CD14-positive monocyte (primary cell): ENCODE measurements around the gene FAM50B. TPM values are rescaled to one million over a fixed set of nuclear protein-coding genes. Genes with fewer than 3 reads are reported as not detected.

Source experiments
- DNase-seq, 3 donors: peaks; one replicate each; pipeline ENCODE4 v3.0.0-alpha.2; 2011 to 2022
- H2AFZ ChIP-seq: 2 replicates; pipeline ENCODE4 v1.6.0; 2012; ENCODE audit warnings: mild to moderate bottlenecking, low read depth, low read length, inconsistent platforms; ENCODE audit not compliant: insufficient read depth, poor library complexity, severe bottlenecking
- H3K27ac ChIP-seq, 2 donors: 1 replicate in 1 of 2; 2 replicates in 1 of 2; pipeline ENCODE4 v1.5.1; 2012 to 2013; ENCODE audit warnings: low read length in 2 of 2, control low read depth in 1 of 2, inconsistent platforms in 1 of 2, low read depth in 1 of 2, mild to moderate bottlenecking in 1 of 2
- H3K27me3 ChIP-seq, 2 donors: one replicate each; pipeline versions ENCODE4 v1.6.0 to v1.6.1; 2011 to 2013; ENCODE audit warnings: low read length in 2 of 2; ENCODE audit not compliant: control insufficient read depth in 2 of 2, insufficient read depth in 2 of 2
- H3K36me3 ChIP-seq, 2 donors: replicated peaks in 1 of 2; 1 replicate in 1 of 2; 2 replicates in 1 of 2; pipeline versions ENCODE4 v1.5.1 to v1.6.1; 2012 to 2013; ENCODE audit warnings: low read length in 2 of 2, control low read depth in 1 of 2, inconsistent platforms in 1 of 2, mild to moderate bottlenecking in 1 of 2; ENCODE audit not compliant: insufficient read depth in 2 of 2, control insufficient read depth in 1 of 2
- H3K4me1 ChIP-seq, 2 donors: 1 replicate in 1 of 2; 2 replicates in 1 of 2; pipeline versions ENCODE4 v1.5.1 to v1.6.1; 2012 to 2013; ENCODE audit warnings: low read length in 2 of 2, control low read depth in 1 of 2, inconsistent platforms in 1 of 2, mild to moderate bottlenecking in 1 of 2, moderate library complexity in 1 of 2; ENCODE audit not compliant: insufficient read depth in 2 of 2, control insufficient read depth in 1 of 2
- H3K4me2 ChIP-seq: replicated peaks from 2 replicates; pipeline ENCODE3; 2012; ENCODE audit warnings: low read length, moderate library complexity, mild to moderate bottlenecking; ENCODE audit not compliant: poor library complexity, severe bottlenecking; ENCODE audit errors: extremely low read depth
- H3K4me3 ChIP-seq, 3 experiments: fragments of 200-600 bp in 1 of 3; sonication (generic) in 1 of 3; replicated peaks in 1 of 3; 1 replicate in 2 of 3; 2 replicates in 1 of 3; pipeline ENCODE4 v1.5.1; 2011 to 2013; ENCODE audit warnings: low read length in 3 of 3, mild to moderate bottlenecking in 3 of 3, control low read depth in 2 of 3, low read depth in 2 of 3, inconsistent platforms in 1 of 3, moderate library complexity in 1 of 3
- H3K79me2 ChIP-seq: 2 replicates; pipeline ENCODE4 v1.6.0; 2012; ENCODE audit warnings: mild to moderate bottlenecking, control low read depth, inconsistent platforms, low read length, moderate library complexity; ENCODE audit not compliant: insufficient read depth
- H3K9ac ChIP-seq: 2 replicates; pipeline ENCODE4 v1.6.0; 2017; ENCODE audit warnings: low read length, mild to moderate bottlenecking; ENCODE audit not compliant: insufficient read depth, poor library complexity, severe bottlenecking
- H3K9me3 ChIP-seq, 2 donors: replicated peaks in 1 of 2; 1 replicate in 1 of 2; 2 replicates in 1 of 2; pipeline versions ENCODE4 v1.5.1 to v1.6.1; 2012 to 2013; ENCODE audit warnings: low read length in 2 of 2, control low read depth in 1 of 2; ENCODE audit not compliant: control insufficient read depth in 1 of 2, insufficient read depth in 1 of 2
- H4K20me1 ChIP-seq: 2 replicates; pipeline ENCODE4 v1.6.0; 2012; ENCODE audit warnings: mild to moderate bottlenecking, low read length, control low read depth, moderate library complexity; ENCODE audit not compliant: insufficient read depth
- H3K27ac Mint-ChIP-seq, 7 donors: one replicate each; pipeline ENCODE4 v1.8.0; 2020; ENCODE audit warnings: mild to moderate bottlenecking in 7 of 7, mixed read lengths in 7 of 7, moderate library complexity in 6 of 7, inconsistent platforms in 2 of 7
- H3K27me3 Mint-ChIP-seq, 3 donors: one replicate each; pipeline ENCODE4 v1.8.0; 2021 to 2022; ENCODE audit warnings: low read depth in 3 of 3, mild to moderate bottlenecking in 3 of 3, mixed read lengths in 3 of 3, moderate library complexity in 3 of 3, inconsistent platforms in 1 of 3
- H3K36me3 Mint-ChIP-seq, 2 donors: one replicate each; pipeline ENCODE4 v1.8.0; 2020; ENCODE audit warnings: mixed read lengths in 2 of 2, inconsistent platforms in 1 of 2, mild to moderate bottlenecking in 1 of 2
- H3K4me1 Mint-ChIP-seq: one replicate; pipeline ENCODE4 v1.8.0; 2020; ENCODE audit warnings: mild to moderate bottlenecking, mixed read lengths
- H3K4me3 Mint-ChIP-seq, 2 donors: one replicate each; pipeline ENCODE4 v1.8.0; 2020; ENCODE audit warnings: mild to moderate bottlenecking in 2 of 2, mixed read lengths in 2 of 2, moderate library complexity in 1 of 2
- H3K9me3 Mint-ChIP-seq, 7 donors: one replicate each; pipeline ENCODE4 v1.8.0; 2020 to 2022; ENCODE audit warnings: mixed read lengths in 7 of 7, mild to moderate bottlenecking in 6 of 7, moderate library complexity in 6 of 7, inconsistent platforms in 2 of 7
- WGBS: methylation state at CpG from one replicate; pipeline ENCODE4 v1.1.5; 2013; ENCODE audit warnings: missing lambda C conversion rate; ENCODE audit not compliant: insufficient coverage; 5-methylcytosine and 5-hydroxymethylcytosine counted together
- intact Hi-C, 2 donors: fragments of 100-400 bp; cut with micrococcal nuclease; formaldehyde crosslinking; loops; one replicate each; pipeline versions ENCODE4 v1.15.0 to v1.15.1; 2023
- polyA plus RNA-seq, 3 donors: library from polyadenylated mRNA; depleted of rRNA in 1 of 3; unstranded in 2 of 3; stranded (reverse) in 1 of 3; fragments of 300-500 nt in 2 of 3; fragments of >200 nt in 1 of 3; fragmentation: Illumina TruSeq in 2 of 3; gene quantifications; 1 replicate in 2 of 3; 2 replicates in 1 of 3; pipeline ENCODE4 v1.2.3, GENCODE V29; 2012 to 2021
- TF ChIP-seq, protein P1 (sequence below): fragments of 200-600 bp; IDR thresholded peaks from one replicate; pipeline ENCODE4 v1.8.0; 2022; ENCODE audit warnings: antibody characterized with exemption, mild to moderate bottlenecking

FAM50B gene
- polyA plus RNA-seq, 3 donors = 1.8 to 3.3 (median 3.0) TPM

GRCh38 chr6:3899061-3899460 lies 49.9 kb downstream of the FAM50B start:
- H3K4me3 ChIP-seq = no peak overlapping the region
- H2AFZ ChIP-seq = no peak overlapping the region
- H3K36me3 ChIP-seq = no peaks in the 10 kb centered on the region
- Mint-ChIP-seq H3K36me3 (no peaks in the 10 kb centered on the region), H3K4me1 (peaks cover 12% of the 10 kb centered on the region), H3K27ac (peak overlapping the region in 1 of 7 donors; percentile 48), H3K27me3 (peaks cover under 1 to 6% (median 5%) of the 10 kb centered on the region in 3 donors), H3K4me3 (no peak overlapping the region), H3K9me3 (no peaks in the 10 kb centered on the region)
- no peaks in the 10 kb centered on the region for H4K20me1 ChIP-seq
- no peak for DNase-seq
- no peaks in the 10 kb centered on the region for H3K9me3 ChIP-seq
- no peaks in the 10 kb centered on the region for H3K27me3 ChIP-seq
- H3K4me1 ChIP-seq = peaks cover 10% of the 10 kb centered on the region in 2 donors
- no peak overlapping the region for H3K4me2 ChIP-seq
- H3K27ac ChIP-seq = no peak overlapping the region
- WGBS = 98% methylated on average over 8 of the region's 9 CpGs
- H3K9ac ChIP-seq = no peak overlapping the region
- intact Hi-C loops = no loop called here
- H3K79me2 ChIP-seq = no peaks in the 10 kb centered on the region
- TF ChIP-seq, protein P1, sequence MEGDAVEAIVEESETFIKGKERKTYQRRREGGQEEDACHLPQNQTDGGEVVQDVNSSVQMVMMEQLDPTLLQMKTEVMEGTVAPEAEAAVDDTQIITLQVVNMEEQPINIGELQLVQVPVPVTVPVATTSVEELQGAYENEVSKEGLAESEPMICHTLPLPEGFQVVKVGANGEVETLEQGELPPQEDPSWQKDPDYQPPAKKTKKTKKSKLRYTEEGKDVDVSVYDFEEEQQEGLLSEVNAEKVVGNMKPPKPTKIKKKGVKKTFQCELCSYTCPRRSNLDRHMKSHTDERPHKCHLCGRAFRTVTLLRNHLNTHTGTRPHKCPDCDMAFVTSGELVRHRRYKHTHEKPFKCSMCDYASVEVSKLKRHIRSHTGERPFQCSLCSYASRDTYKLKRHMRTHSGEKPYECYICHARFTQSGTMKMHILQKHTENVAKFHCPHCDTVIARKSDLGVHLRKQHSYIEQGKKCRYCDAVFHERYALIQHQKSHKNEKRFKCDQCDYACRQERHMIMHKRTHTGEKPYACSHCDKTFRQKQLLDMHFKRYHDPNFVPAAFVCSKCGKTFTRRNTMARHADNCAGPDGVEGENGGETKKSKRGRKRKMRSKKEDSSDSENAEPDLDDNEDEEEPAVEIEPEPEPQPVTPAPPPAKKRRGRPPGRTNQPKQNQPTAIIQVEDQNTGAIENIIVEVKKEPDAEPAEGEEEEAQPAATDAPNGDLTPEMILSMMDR = no peak

DNA sequence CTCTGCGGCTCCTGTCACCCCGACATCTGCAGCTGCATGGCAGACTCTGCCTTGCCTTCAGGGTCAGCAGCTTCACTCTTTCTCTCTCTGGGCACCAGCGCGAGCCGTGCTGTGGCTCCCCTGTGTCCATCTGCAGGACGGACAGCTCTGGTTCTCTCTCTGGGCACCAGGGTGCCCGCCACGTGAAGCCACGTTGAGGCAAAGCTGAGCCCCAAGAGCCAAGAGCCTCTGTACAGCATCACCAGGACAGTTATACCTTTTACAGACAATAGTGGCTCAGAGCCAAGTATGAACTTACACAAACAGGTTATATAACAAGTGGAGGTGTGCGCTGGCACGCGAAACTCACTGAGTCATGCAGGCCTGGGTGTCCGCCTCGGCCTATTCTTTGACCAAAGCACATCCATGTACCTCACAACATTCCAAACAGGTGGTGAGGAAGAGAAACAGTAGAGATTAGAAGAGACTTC lies 50.8 kb downstream of the FAM50B start:
- Histone ChIP-seq H3K36me3 (no peaks in the 10 kb centered on the region), H3K4me3 (no peak overlapping the region), H3K4me1 (peaks cover 10% of the 10 kb centered on the region in 2 donors), H4K20me1 (no peaks in the 10 kb centered on the region), H3K9me3 (no peaks in the 10 kb centered on the region), H3K27me3 (no peaks in the 10 kb centered on the region), H3K4me2 (no peak overlapping the region), H3K79me2 (no peaks in the 10 kb centered on the region), H3K9ac (no peak overlapping the region), H2AFZ (no peak overlapping the region), H3K27ac (no peak overlapping the region)
- no peaks in the 10 kb centered on the region for H3K36me3 Mint-ChIP-seq
- 96% methylated on average over 5 of the region's 14 CpGs for WGBS
- peaks cover 2 to 6% (median 5%) of the 10 kb centered on the region in 3 donors for H3K27me3 Mint-ChIP-seq
- peaks cover 12% of the 10 kb centered on the region for H3K4me1 Mint-ChIP-seq
- H3K9me3 Mint-ChIP-seq = no peaks in the 10 kb centered on the region
- intact Hi-C loops = no loop called here
- H3K27ac Mint-ChIP-seq = peak overlapping the region in 1 of 7 donors; percentile 77
- H3K4me3 Mint-ChIP-seq = no peak overlapping the region
- DNase-seq = no peak
- TF ChIP-seq, protein P1 = no peak

Other genes starting within 250 kb of the FAM50B start
- under 1 TPM; 0.48 to 0.92 (median 0.55) TPM for gene PXDC1, start 97.7 kb upstream of the FAM50B start, polyA plus RNA-seq
- gene FAM217A, start 229.8 kb downstream of the FAM50B start, polyA plus RNA-seq = not detected